H9 (cell line): Measurements from ENCODE around the gene ERGIC3. TPM values are rescaled to one million over a fixed set of nuclear protein-coding genes. Genes with fewer than 3 reads are reported as not detected.

Source experiments
- DNase-seq: peaks from one replicate; pipeline ENCODE4 v3.0.0-alpha.2; 2017
- H2AFZ ChIP-seq: one replicate; pipeline ENCODE4 v1.6.1; 2013; ENCODE audit warnings: mild to moderate bottlenecking, low read length, control low read depth, moderate library complexity
- H2AK5ac ChIP-seq: 2 replicates; pipeline ENCODE4 v1.6.1; 2013; ENCODE audit warnings: low read length, control low read depth, mixed read lengths; ENCODE audit not compliant: insufficient read length
- H2BK120ac ChIP-seq: one replicate; pipeline ENCODE4 v1.6.1; 2013; ENCODE audit warnings: low read depth, mild to moderate bottlenecking, low read length, control low read depth, inconsistent platforms; ENCODE audit not compliant: poor library complexity, severe bottlenecking
- H2BK12ac ChIP-seq: 2 replicates; pipeline ENCODE4 v1.6.1; 2013; ENCODE audit warnings: low read length, control low read depth, mixed read lengths, low read depth; ENCODE audit not compliant: insufficient read length
- H2BK15ac ChIP-seq: 2 replicates; pipeline ENCODE4 v1.6.1; 2013; ENCODE audit warnings: low read depth, low read length, control low read depth
- H2BK20ac ChIP-seq: one replicate; pipeline ENCODE4 v1.6.1; 2013; ENCODE audit warnings: low read depth, mild to moderate bottlenecking, low read length, control low read depth, inconsistent platforms; ENCODE audit not compliant: poor library complexity, severe bottlenecking
- H2BK5ac ChIP-seq: 2 replicates; pipeline ENCODE4 v1.6.1; 2013; ENCODE audit warnings: low read length, control low read depth, mixed read lengths; ENCODE audit not compliant: insufficient read length
- H3K14ac ChIP-seq: 2 replicates; pipeline ENCODE4 v1.6.1; 2013; ENCODE audit warnings: low read length, control low read depth; ENCODE audit not compliant: insufficient read depth
- H3K18ac ChIP-seq: 2 replicates; pipeline ENCODE4 v1.6.1; 2013; ENCODE audit warnings: low read depth, mild to moderate bottlenecking, mixed read lengths, low read length, control low read depth; ENCODE audit not compliant: insufficient read length
- H3K23ac ChIP-seq: 2 replicates; pipeline ENCODE4 v1.6.1; 2013; ENCODE audit warnings: low read length, control low read depth, mixed read lengths, low read depth; ENCODE audit not compliant: insufficient read length
- H3K23me2 ChIP-seq: 2 replicates; pipeline ENCODE4 v1.6.1; 2013; ENCODE audit warnings: low read depth, mild to moderate bottlenecking, mixed read lengths, low read length, control low read depth; ENCODE audit not compliant: insufficient read length, poor library complexity, severe bottlenecking
- H3K27ac ChIP-seq: 2 replicates; pipeline ENCODE4 v1.5.1; 2013; ENCODE audit warnings: low read length, control low read depth, mixed read lengths, low read depth; ENCODE audit not compliant: insufficient read length
- H3K27me3 ChIP-seq: 2 replicates; pipeline ENCODE4 v1.6.1; 2013; ENCODE audit warnings: low read length, control low read depth, inconsistent platforms; ENCODE audit not compliant: insufficient read depth
- H3K4ac ChIP-seq: 2 replicates; pipeline ENCODE4 v1.6.1; 2013; ENCODE audit warnings: low read depth, mild to moderate bottlenecking, control low read depth, inconsistent platforms, low read length, moderate library complexity
- H3K4me1 ChIP-seq: 2 replicates; pipeline ENCODE4 v1.6.1; 2013; ENCODE audit warnings: low read length, control low read depth, inconsistent platforms; ENCODE audit not compliant: insufficient read depth
- H3K4me2 ChIP-seq: 2 replicates; pipeline ENCODE4 v1.6.1; 2013; ENCODE audit warnings: low read length, control low read depth, mixed read lengths; ENCODE audit not compliant: insufficient read length, insufficient read depth
- H3K56ac ChIP-seq: 2 replicates; pipeline ENCODE4 v1.6.1; 2013; ENCODE audit warnings: low read depth, mild to moderate bottlenecking, mixed read lengths, low read length, control low read depth; ENCODE audit not compliant: insufficient read length
- H3K79me1 ChIP-seq: 2 replicates; pipeline ENCODE4 v1.6.1; 2013; ENCODE audit warnings: low read depth, mild to moderate bottlenecking, moderate library complexity, low read length, control low read depth, inconsistent platforms; ENCODE audit not compliant: insufficient read depth, poor library complexity, severe bottlenecking
- H3K79me2 ChIP-seq: 2 replicates; pipeline ENCODE4 v1.6.1; 2013; ENCODE audit warnings: low read length, control low read depth, inconsistent platforms; ENCODE audit not compliant: insufficient read depth
- H3K9ac ChIP-seq: 2 replicates; pipeline ENCODE4 v1.6.1; 2013; ENCODE audit warnings: low read length, control low read depth, mixed read lengths; ENCODE audit not compliant: insufficient read length; ENCODE audit errors: extremely low read depth
- H3K9me3 ChIP-seq: one replicate; pipeline ENCODE4 v1.6.1; 2013; ENCODE audit warnings: low read depth, low read length, inconsistent platforms; ENCODE audit not compliant: control insufficient read depth
- H3T11ph ChIP-seq: one replicate; pipeline ENCODE4 v1.6.1; 2013; ENCODE audit warnings: mild to moderate bottlenecking, low read length, control low read depth, inconsistent platforms
- H4K20me1 ChIP-seq: one replicate; pipeline ENCODE4 v1.6.1; 2013; ENCODE audit not compliant: control insufficient read depth, insufficient read length, insufficient read depth
- H4K5ac ChIP-seq: 2 replicates; pipeline ENCODE4 v1.6.1; 2013; ENCODE audit warnings: low read depth, mild to moderate bottlenecking, mixed read lengths, low read length, control low read depth; ENCODE audit not compliant: insufficient read length
- H4K8ac ChIP-seq: replicated peaks from 2 replicates; pipeline ENCODE4 v1.6.1; 2013; ENCODE audit warnings: low read length, control low read depth, mixed read lengths, low read depth; ENCODE audit not compliant: insufficient read length
- H4K91ac ChIP-seq: 2 replicates; pipeline ENCODE4 v1.6.1; 2013; ENCODE audit warnings: low read depth, mild to moderate bottlenecking, moderate library complexity, mixed read lengths, low read length, control low read depth; ENCODE audit not compliant: insufficient read length
- H3K27ac Mint-ChIP-seq, 3 experiments: 2 replicates in 2 of 3; 3 replicates in 1 of 3; pipeline ENCODE4 v1.8.0; 2020 to 2021; ENCODE audit warnings: mixed read lengths in 3 of 3, mild to moderate bottlenecking in 1 of 3, moderate library complexity in 1 of 3
- H3K27me3 Mint-ChIP-seq: 2 replicates; pipeline ENCODE4 v1.8.0; 2021; ENCODE audit warnings: low read depth, mild to moderate bottlenecking, moderate library complexity, mixed read lengths
- H3K36me3 Mint-ChIP-seq, 3 experiments: 2 replicates in 2 of 3; 3 replicates in 1 of 3; pipeline ENCODE4 v1.8.0; 2020 to 2021; ENCODE audit warnings: low read depth in 3 of 3, mixed read lengths in 3 of 3; ENCODE audit not compliant: insufficient read depth in 1 of 3
- H3K4me1 Mint-ChIP-seq, 2 experiments: 2 replicates each; pipeline ENCODE4 v1.8.0; 2020; ENCODE audit warnings: mixed read lengths in 2 of 2
- H3K4me3 Mint-ChIP-seq, 2 experiments: 2 replicates in 1 of 2; 3 replicates in 1 of 2; pipeline ENCODE4 v1.8.0; 2020 to 2021; ENCODE audit warnings: mild to moderate bottlenecking in 2 of 2, mixed read lengths in 2 of 2, moderate library complexity in 1 of 2
- H3K9me3 Mint-ChIP-seq, 2 experiments: 2 replicates in 1 of 2; 3 replicates in 1 of 2; pipeline ENCODE4 v1.8.0; 2020; ENCODE audit warnings: mild to moderate bottlenecking in 2 of 2, mixed read lengths in 2 of 2, moderate library complexity in 1 of 2
- WGBS: extraction: QIAGEN DNeasy Blood & Tissue Kit; methylation state at CpG from one replicate; pipeline ENCODE4 v1.1.7; 2013; ENCODE audit warnings: missing lambda C conversion rate, low lambda C conversion rate, mixed read lengths; ENCODE audit not compliant: insufficient read length; ENCODE audit errors: extremely low coverage; 5-methylcytosine and 5-hydroxymethylcytosine counted together
- total RNA-seq: library from RNA; stranded (reverse); gene quantifications from 2 replicates; pipeline ENCODE4 v1.2.1, GENCODE V29; 2021
- TF ChIP-seq, protein P1 (sequence below): fragments of 200-600 bp; sonication (generic); conservative IDR thresholded peaks from 3 replicates; pipeline ENCODE4 v1.8.0; 2021; ENCODE audit warnings: antibody characterized with exemption, mild to moderate bottlenecking

The ERGIC3 gene
- total RNA-seq, 1 experiment from 2014 or later, result 188 TPM

DNA sequence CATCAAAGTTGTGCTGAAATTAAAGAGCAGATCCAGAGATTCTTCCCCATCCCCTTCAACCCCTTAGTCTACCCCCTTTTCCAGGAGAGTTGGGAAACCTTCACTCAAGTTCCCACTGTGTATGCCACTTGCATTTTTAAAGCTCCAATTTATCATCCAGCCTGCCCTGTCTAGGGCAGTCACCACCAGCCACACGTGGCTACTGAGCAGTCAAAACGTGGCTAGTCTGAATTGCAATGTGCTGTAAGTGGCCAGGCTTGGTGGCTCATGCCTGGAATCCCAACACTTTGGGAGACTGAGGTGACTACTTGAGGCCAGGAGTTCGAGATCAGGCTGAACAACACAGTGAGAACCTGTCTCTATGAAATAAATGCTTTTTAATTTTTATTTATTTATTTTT, 34.9 kb downstream of the ERGIC3 start:
- peaks cover 0 to 10% (median 1%) of the 10 kb centered on the region in 3 experiments; a peak in 5 of 7 replicates for H3K36me3 Mint-ChIP-seq
- H3K27me3 Mint-ChIP-seq, result peaks cover 4% of the 10 kb centered on the region
- Histone ChIP-seq H3K27ac (no peak overlapping the region), H3K27me3 (no peaks in the 10 kb centered on the region), H3K23me2 (no peaks in the 10 kb centered on the region), H3K4ac (no peak overlapping the region), H3T11ph (no peak overlapping the region), H3K56ac (no peak overlapping the region), H3K9me3 (no peaks in the 10 kb centered on the region), H4K5ac (no peak overlapping the region), H2BK120ac (no peak overlapping the region), H4K91ac (no peak overlapping the region), H3K18ac (no peak overlapping the region), H3K9ac (no peak overlapping the region), H2BK12ac (no peak overlapping the region), H3K79me2 (no peaks in the 10 kb centered on the region), H2AFZ (no peak overlapping the region), H4K8ac (no peak overlapping the region), H2BK15ac (no peak overlapping the region), H3K4me1 (no peaks in the 10 kb centered on the region), H4K20me1 (no peaks in the 10 kb centered on the region), H2BK5ac (no peak overlapping the region), H2BK20ac (no peak overlapping the region), H3K23ac (no peak overlapping the region), H3K79me1 (no peaks in the 10 kb centered on the region), H2AK5ac (no peak overlapping the region), H3K14ac (no peak overlapping the region; the same call in 1 of the 2 replicates), H3K4me2 (no peak overlapping the region)
- no peak for DNase-seq
- WGBS, result no CpG with 5 or more reads among the region's 3 CpGs
- H3K4me3 Mint-ChIP-seq, result no peak overlapping the region
- TF ChIP-seq, protein P1, sequence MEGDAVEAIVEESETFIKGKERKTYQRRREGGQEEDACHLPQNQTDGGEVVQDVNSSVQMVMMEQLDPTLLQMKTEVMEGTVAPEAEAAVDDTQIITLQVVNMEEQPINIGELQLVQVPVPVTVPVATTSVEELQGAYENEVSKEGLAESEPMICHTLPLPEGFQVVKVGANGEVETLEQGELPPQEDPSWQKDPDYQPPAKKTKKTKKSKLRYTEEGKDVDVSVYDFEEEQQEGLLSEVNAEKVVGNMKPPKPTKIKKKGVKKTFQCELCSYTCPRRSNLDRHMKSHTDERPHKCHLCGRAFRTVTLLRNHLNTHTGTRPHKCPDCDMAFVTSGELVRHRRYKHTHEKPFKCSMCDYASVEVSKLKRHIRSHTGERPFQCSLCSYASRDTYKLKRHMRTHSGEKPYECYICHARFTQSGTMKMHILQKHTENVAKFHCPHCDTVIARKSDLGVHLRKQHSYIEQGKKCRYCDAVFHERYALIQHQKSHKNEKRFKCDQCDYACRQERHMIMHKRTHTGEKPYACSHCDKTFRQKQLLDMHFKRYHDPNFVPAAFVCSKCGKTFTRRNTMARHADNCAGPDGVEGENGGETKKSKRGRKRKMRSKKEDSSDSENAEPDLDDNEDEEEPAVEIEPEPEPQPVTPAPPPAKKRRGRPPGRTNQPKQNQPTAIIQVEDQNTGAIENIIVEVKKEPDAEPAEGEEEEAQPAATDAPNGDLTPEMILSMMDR, result no peak
- peaks cover 6 to 9% of the 10 kb centered on the region in 2 experiments; a peak in 3 of 5 replicates for H3K9me3 Mint-ChIP-seq
- no peak overlapping the region for H3K27ac Mint-ChIP-seq
- no peaks in the 10 kb centered on the region for H3K4me1 Mint-ChIP-seq
